Measurements from ENCODE around the gene PHAF1. TPM values are rescaled to one million over a fixed set of nuclear protein-coding genes. Genes with fewer than 3 reads are reported as not detected.

PHAF1 gene
- total and polyA plus RNA-seq, 4 donors, result 26.6 to 42.4 (median 28.4) TPM

GRCh38 chr16:67163999-67164558, 54.3 kb downstream of the PHAF1 start:
- H3K27me3 ChIP-seq (ENCODE audit: control insufficient read depth in 4 of 4, insufficient read depth in 4 of 4, low read length in 3 of 4), result no peaks in the 10 kb centered on the region
- no peak for DNase-seq (ENCODE audit: low spot score)

GRCh38 chr16:67164599-67165061, 54.9 kb downstream of the PHAF1 start, which contains the start of gene HSF4:
Gene HSF4 (plus strand): TSS chr16:67164745. CDS start chr16:67164812, 67 bp downstream.
- peaks cover 28 to 44% (median 34%) of the 10 kb centered on the region in 4 donors for H3K4me1 ChIP-seq (ENCODE audit: control insufficient read depth in 4 of 4, insufficient read depth in 4 of 4, low read length in 3 of 4)
- H3K27me3 ChIP-seq (ENCODE audit: control insufficient read depth in 4 of 4, insufficient read depth in 4 of 4, low read length in 3 of 4), result no peaks in the 10 kb centered on the region
- no peak within 1 kb of the TSS for H3K9ac ChIP-seq (ENCODE audit: low read depth in 1 of 2, low read length in 2 of 2)
- H3K36me3 ChIP-seq (ENCODE audit: control insufficient read depth in 4 of 4, insufficient read depth in 3 of 4, low read depth in 1 of 4, low read length in 3 of 4), result peaks cover 0 to 2% (median 0%) of the 10 kb centered on the region in 4 donors
- no peaks in the 10 kb centered on the region for H3K9me3 ChIP-seq (ENCODE audit: control insufficient read depth in 4 of 4, low read length in 3 of 4)
- no peak for TF ChIP-seq HNF4A (conservative IDR thresholded peaks at IDR 0.05)
- TF ChIP-seq, protein P1, sequence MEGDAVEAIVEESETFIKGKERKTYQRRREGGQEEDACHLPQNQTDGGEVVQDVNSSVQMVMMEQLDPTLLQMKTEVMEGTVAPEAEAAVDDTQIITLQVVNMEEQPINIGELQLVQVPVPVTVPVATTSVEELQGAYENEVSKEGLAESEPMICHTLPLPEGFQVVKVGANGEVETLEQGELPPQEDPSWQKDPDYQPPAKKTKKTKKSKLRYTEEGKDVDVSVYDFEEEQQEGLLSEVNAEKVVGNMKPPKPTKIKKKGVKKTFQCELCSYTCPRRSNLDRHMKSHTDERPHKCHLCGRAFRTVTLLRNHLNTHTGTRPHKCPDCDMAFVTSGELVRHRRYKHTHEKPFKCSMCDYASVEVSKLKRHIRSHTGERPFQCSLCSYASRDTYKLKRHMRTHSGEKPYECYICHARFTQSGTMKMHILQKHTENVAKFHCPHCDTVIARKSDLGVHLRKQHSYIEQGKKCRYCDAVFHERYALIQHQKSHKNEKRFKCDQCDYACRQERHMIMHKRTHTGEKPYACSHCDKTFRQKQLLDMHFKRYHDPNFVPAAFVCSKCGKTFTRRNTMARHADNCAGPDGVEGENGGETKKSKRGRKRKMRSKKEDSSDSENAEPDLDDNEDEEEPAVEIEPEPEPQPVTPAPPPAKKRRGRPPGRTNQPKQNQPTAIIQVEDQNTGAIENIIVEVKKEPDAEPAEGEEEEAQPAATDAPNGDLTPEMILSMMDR (IDR thresholded peaks at IDR 0.05; ENCODE audit: low read depth, low read length, missing input control), result no peak
- TF ChIP-seq YY1 (IDR thresholded peaks at IDR 0.05), result no peak
- TF ChIP-seq NR2F2 (IDR thresholded peaks at IDR 0.05), result no peak
- TF ChIP-seq FOXA1 (IDR thresholded peaks at IDR 0.05), result no peak
- TF ChIP-seq, protein P2, sequence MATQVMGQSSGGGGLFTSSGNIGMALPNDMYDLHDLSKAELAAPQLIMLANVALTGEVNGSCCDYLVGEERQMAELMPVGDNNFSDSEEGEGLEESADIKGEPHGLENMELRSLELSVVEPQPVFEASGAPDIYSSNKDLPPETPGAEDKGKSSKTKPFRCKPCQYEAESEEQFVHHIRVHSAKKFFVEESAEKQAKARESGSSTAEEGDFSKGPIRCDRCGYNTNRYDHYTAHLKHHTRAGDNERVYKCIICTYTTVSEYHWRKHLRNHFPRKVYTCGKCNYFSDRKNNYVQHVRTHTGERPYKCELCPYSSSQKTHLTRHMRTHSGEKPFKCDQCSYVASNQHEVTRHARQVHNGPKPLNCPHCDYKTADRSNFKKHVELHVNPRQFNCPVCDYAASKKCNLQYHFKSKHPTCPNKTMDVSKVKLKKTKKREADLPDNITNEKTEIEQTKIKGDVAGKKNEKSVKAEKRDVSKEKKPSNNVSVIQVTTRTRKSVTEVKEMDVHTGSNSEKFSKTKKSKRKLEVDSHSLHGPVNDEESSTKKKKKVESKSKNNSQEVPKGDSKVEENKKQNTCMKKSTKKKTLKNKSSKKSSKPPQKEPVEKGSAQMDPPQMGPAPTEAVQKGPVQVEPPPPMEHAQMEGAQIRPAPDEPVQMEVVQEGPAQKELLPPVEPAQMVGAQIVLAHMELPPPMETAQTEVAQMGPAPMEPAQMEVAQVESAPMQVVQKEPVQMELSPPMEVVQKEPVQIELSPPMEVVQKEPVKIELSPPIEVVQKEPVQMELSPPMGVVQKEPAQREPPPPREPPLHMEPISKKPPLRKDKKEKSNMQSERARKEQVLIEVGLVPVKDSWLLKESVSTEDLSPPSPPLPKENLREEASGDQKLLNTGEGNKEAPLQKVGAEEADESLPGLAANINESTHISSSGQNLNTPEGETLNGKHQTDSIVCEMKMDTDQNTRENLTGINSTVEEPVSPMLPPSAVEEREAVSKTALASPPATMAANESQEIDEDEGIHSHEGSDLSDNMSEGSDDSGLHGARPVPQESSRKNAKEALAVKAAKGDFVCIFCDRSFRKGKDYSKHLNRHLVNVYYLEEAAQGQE (IDR thresholded peaks at IDR 0.05), result no peak
- TF ChIP-seq RAD21 (IDR thresholded peaks at IDR 0.05), result no peak
- no peak for TF ChIP-seq JUND (IDR thresholded peaks at IDR 0.05)
- TF ChIP-seq TAF1 (conservative IDR thresholded peaks at IDR 0.05), result no peak
- 1% methylated on average over 41 of the region's 41 CpGs for WGBS
- peak within 1 kb of the TSS in 2 of 3 donors; percentile 16 to 39 for H3K4me3 ChIP-seq (ENCODE audit: low read depth in 1 of 3, low read length in 3 of 3)
- H3K27ac ChIP-seq (ENCODE audit: low read depth in 1 of 2, low read length in 2 of 2), result no peak within 1 kb of the TSS
- no peak for DNase-seq (ENCODE audit: low spot score)

More at GRCh38 chr16:67163999-67164558, 54.3 kb downstream of the PHAF1 start:
- no peak for TF ChIP-seq RXRA (IDR thresholded peaks at IDR 0.05)
- TF ChIP-seq NR2F2 (IDR thresholded peaks at IDR 0.05), result no peak
- TF ChIP-seq YY1 (IDR thresholded peaks at IDR 0.05), result no peak
- no peak for TF ChIP-seq HNF4G (IDR thresholded peaks at IDR 0.05)
- TF ChIP-seq HNF4A (conservative IDR thresholded peaks at IDR 0.05), result no peak
- peak overlapping the region in 1 of 3 donors; percentile 39 for H3K4me3 ChIP-seq (ENCODE audit: low read depth in 1 of 3, low read length in 3 of 3)
- H3K9ac ChIP-seq (ENCODE audit: low read depth in 1 of 2, low read length in 2 of 2), result no peak overlapping the region
- no peaks in the 10 kb centered on the region for H3K9me3 ChIP-seq (ENCODE audit: control insufficient read depth in 4 of 4, low read length in 3 of 4)
- peaks cover 26 to 48% (median 37%) of the 10 kb centered on the region in 4 donors for H3K4me1 ChIP-seq (ENCODE audit: control insufficient read depth in 4 of 4, insufficient read depth in 4 of 4, low read length in 3 of 4)
- no peak overlapping the region for H3K27ac ChIP-seq (ENCODE audit: low read depth in 1 of 2, low read length in 2 of 2)
- H3K36me3 ChIP-seq (ENCODE audit: control insufficient read depth in 4 of 4, insufficient read depth in 3 of 4, low read depth in 1 of 4, low read length in 3 of 4), result peaks cover 0 to 2% (median 0%) of the 10 kb centered on the region in 4 donors
- WGBS, result 3% methylated on average over 34 of the region's 34 CpGs
